K562 (cell line): ENCODE measurements around the gene LMBR1. TPM values are rescaled to one million over a fixed set of nuclear protein-coding genes. Genes with fewer than 3 reads are reported as not detected.

ENCODE experiments used
- ATF2 ChIP-seq: sonication (generic); formaldehyde crosslinking; IDR thresholded peaks from 2 replicates; pipeline ENCODE4 v1.8.1; 2022; ENCODE audit warnings: missing genetic modification reagents
- CUX1 ChIP-seq: fragments of 200-800 bp; sonication (Bioruptor generic); IDR thresholded peaks from 2 replicates; pipeline ENCODE4 v1.6.1; 2016; ENCODE audit warnings: missing genetic modification characterization, missing compliant biosample characterization
- FOXJ3 ChIP-seq: sonication (generic); formaldehyde crosslinking; IDR thresholded peaks from 2 replicates; pipeline ENCODE4 v1.4.0; 2020; ENCODE audit warnings: mild to moderate bottlenecking, missing genetic modification reagents
- IRF1 ChIP-seq: sonication (generic); formaldehyde crosslinking; IDR thresholded peaks from 2 replicates; pipeline ENCODE4 v1.8.0; 2022; ENCODE audit warnings: missing genetic modification reagents, mild to moderate bottlenecking, borderline replicate concordance
- MLX ChIP-seq, 2 experiments: fragments of 450-650 bp in 1 of 2; sonication (generic) in 1 of 2; formaldehyde crosslinking; conservative IDR thresholded peaks; 2 replicates each; pipeline versions ENCODE4 v1.4.0 to v1.8.1; 2020 to 2022; ENCODE audit warnings: mild to moderate bottlenecking in 1 of 2, missing genetic modification reagents in 1 of 2
- NR2C1 ChIP-seq, 2 experiments: fragments of 450-650 bp; IDR thresholded peaks; 2 replicates each; pipeline ENCODE4 v1.6.1; 2017; ENCODE audit warnings: mild to moderate bottlenecking in 2 of 2, antibody characterized with exemption in 1 of 2, inconsistent platforms in 1 of 2, missing compliant biosample characterization in 1 of 2, missing genetic modification characterization in 1 of 2
- PCBP1 ChIP-seq: fragments of 200-400 bp; formaldehyde crosslinking; IDR thresholded peaks from 2 replicates; pipeline ENCODE4 v1.6.1; 2018; ENCODE audit warnings: mild to moderate bottlenecking, low read depth, low read length; ENCODE audit not compliant: poor library complexity, severe bottlenecking
- PHTF2 ChIP-seq: fragments of 250-450 bp; sonication (Bioruptor Pico); IDR thresholded peaks from 2 replicates; pipeline ENCODE4 v1.5.0; 2021; ENCODE audit warnings: mild to moderate bottlenecking
- PML ChIP-seq: IDR thresholded peaks from 2 replicates; pipeline ENCODE4 v1.6.1; 2012; ENCODE audit warnings: low read length, inconsistent platforms
- RAD21 ChIP-seq, 2 experiments: fragments of 250-450 bp in 1 of 2; fragments of 450-650 bp in 1 of 2; sonication (Bioruptor Pico) in 1 of 2; formaldehyde crosslinking in 1 of 2; IDR thresholded peaks in 1 of 2; conservative IDR thresholded peaks in 1 of 2; 2 replicates each; pipeline versions ENCODE4 v1.4.0 to v1.8.0; 2020 to 2022; ENCODE audit warnings: mild to moderate bottlenecking in 2 of 2, moderate library complexity in 1 of 2
- SMARCE1 ChIP-seq: fragments of 450-650 bp; IDR thresholded peaks from 2 replicates; pipeline ENCODE4 v1.7.1; 2016; ENCODE audit warnings: mild to moderate bottlenecking
- SOX6 ChIP-seq: fragments of 450-650 bp; IDR thresholded peaks from 2 replicates; pipeline ENCODE4 v1.6.1; 2014; ENCODE audit warnings: mild to moderate bottlenecking
- TSC22D4 ChIP-seq: fragments of 450-650 bp; IDR thresholded peaks from 2 replicates; pipeline ENCODE4 v1.6.1; 2016; ENCODE audit warnings: missing genetic modification characterization, missing biosample characterization, control low read depth
- ZFP36 ChIP-seq: fragments of 150-350 bp; IDR thresholded peaks from 2 replicates; pipeline ENCODE4 v1.6.1; 2018; ENCODE audit warnings: low read length, low read depth; ENCODE audit not compliant: partially characterized antibody
- ZFX ChIP-seq: sonication (generic); formaldehyde crosslinking; IDR thresholded peaks from 2 replicates; pipeline ENCODE4 v1.8.0; 2022; ENCODE audit warnings: mild to moderate bottlenecking, missing genetic modification reagents, moderate library complexity
- ZNF140 ChIP-seq: fragments of 250-450 bp; sonication (Bioruptor Pico); IDR thresholded peaks from 2 replicates; pipeline ENCODE4 v1.8.0; 2021; ENCODE audit warnings: moderate library complexity, mild to moderate bottlenecking, inconsistent platforms
- polyA plus RNA-seq, 8 experiments: library from polyadenylated mRNA; depleted of rRNA in 4 of 8; stranded (reverse) in 5 of 8; unstranded in 3 of 8; fragments of >200 nt; fragmentation: Nextera tagmentation in 2 of 8; fragmentation: Illumina TruSeq in 1 of 8; extraction: Ambion mirVana in 2 of 8; extraction: Trizol in 1 of 8; gene quantifications; 2 replicates each; pipeline versions ENCODE4 v1.2.1 to v1.2.3, GENCODE V29; 2011 to 2014; ENCODE audit warnings: inconsistent platforms in 1 of 8, missing spikeins in 1 of 8
- total RNA-seq, 7 experiments: library from RNA; depleted of rRNA in 6 of 7; stranded (reverse); fragments of >200 nt in 6 of 7; fragmentation: Illumina TruSeq in 2 of 7; extraction: Trizol in 2 of 7; gene quantifications; 2 replicates each; pipeline versions ENCODE4 v1.2.1 to v1.2.3, GENCODE V29; 2011 to 2021; ENCODE audit warnings: low replicate concordance in 1 of 7

Gene LMBR1
- total and polyA plus RNA-seq, 9 of the 15 experiments (the other 6 are each of a cell fraction or from before 2014, with no cell fraction given) = 7.7 to 90.0 (median 59.9) TPM

GRCh38 chr7:156661637-156662036 lies 231.3 kb downstream of the LMBR1 start (continued):
- TF ChIP-seq RAD21 (CRISPR knock-in tag; conservative IDR thresholded peaks at IDR 0.05 in 1 of 2, IDR thresholded peaks at IDR 0.05 in 1 of 2) = no peak
- no peak for TF ChIP-seq TSC22D4
- no peak for TF ChIP-seq ZNF140 (CRISPR knock-in tag)
- peak; percentile 40; the same call in 1 of the 2 replicates for TF ChIP-seq PML
- TF ChIP-seq CUX1 = no peak
- TF ChIP-seq MLX (CRISPR knock-in tag; conservative IDR thresholded peaks at IDR 0.05) = no peak
- TF ChIP-seq IRF1 (CRISPR knock-in tag) = no peak
- no peak for TF ChIP-seq FOXJ3 (CRISPR knock-in tag)
- TF ChIP-seq ZFX (CRISPR knock-in tag) = no peak
- no peak for TF ChIP-seq PHTF2
- TF ChIP-seq ZFP36 = no peak
- no peak for TF ChIP-seq PCBP1
- TF ChIP-seq SMARCE1 = peak; percentile 24; the same call in 1 of the 2 replicates
- no peak for TF ChIP-seq ATF2 (CRISPR knock-in tag)
- TF ChIP-seq SOX6 = 0 out of 2 replicates have a peak, but pooled peaks have one; percentile 33
- no peak for TF ChIP-seq NR2C1 (IDR thresholded peaks at IDR 0.05)
- no peak for TF ChIP-seq NR2C1 (tag; IDR thresholded peaks at IDR 0.05)
